Panc1 (cell line): ENCODE data around the gene AP3B2.

ENCODE experiments used
- POLR2AphosphoS5 ChIP-seq: IDR thresholded peaks from 2 replicates; pipeline ENCODE4 v1.6.1; 2012; ENCODE audit warnings: mild to moderate bottlenecking, low read depth, low read length, moderate library complexity
- SIN3A ChIP-seq: IDR thresholded peaks from 2 replicates; pipeline ENCODE4 v1.6.1; 2012; ENCODE audit warnings: low read depth, mild to moderate bottlenecking, low read length, moderate library complexity, borderline replicate concordance; ENCODE audit not compliant: insufficient read depth
- TF ChIP-seq, protein P1 (sequence below), 2 experiments: IDR thresholded peaks; 2 replicates each; pipeline ENCODE4 v1.6.1; 2011 to 2012; ENCODE audit warnings: low read depth in 2 of 2, control low read depth in 1 of 2, low read length in 1 of 2, mild to moderate bottlenecking in 1 of 2, moderate library complexity in 1 of 2; ENCODE audit not compliant: insufficient read depth in 1 of 2
- TF ChIP-seq, protein P2 (sequence below): fragments of 450-650 bp; IDR thresholded peaks from 2 replicates; pipeline ENCODE4 v1.5.1; 2017; ENCODE audit warnings: mild to moderate bottlenecking

GRCh38 chr15:82699726-82700125, 9.9 kb downstream of the AP3B2 start:
- TF ChIP-seq, protein P1, sequence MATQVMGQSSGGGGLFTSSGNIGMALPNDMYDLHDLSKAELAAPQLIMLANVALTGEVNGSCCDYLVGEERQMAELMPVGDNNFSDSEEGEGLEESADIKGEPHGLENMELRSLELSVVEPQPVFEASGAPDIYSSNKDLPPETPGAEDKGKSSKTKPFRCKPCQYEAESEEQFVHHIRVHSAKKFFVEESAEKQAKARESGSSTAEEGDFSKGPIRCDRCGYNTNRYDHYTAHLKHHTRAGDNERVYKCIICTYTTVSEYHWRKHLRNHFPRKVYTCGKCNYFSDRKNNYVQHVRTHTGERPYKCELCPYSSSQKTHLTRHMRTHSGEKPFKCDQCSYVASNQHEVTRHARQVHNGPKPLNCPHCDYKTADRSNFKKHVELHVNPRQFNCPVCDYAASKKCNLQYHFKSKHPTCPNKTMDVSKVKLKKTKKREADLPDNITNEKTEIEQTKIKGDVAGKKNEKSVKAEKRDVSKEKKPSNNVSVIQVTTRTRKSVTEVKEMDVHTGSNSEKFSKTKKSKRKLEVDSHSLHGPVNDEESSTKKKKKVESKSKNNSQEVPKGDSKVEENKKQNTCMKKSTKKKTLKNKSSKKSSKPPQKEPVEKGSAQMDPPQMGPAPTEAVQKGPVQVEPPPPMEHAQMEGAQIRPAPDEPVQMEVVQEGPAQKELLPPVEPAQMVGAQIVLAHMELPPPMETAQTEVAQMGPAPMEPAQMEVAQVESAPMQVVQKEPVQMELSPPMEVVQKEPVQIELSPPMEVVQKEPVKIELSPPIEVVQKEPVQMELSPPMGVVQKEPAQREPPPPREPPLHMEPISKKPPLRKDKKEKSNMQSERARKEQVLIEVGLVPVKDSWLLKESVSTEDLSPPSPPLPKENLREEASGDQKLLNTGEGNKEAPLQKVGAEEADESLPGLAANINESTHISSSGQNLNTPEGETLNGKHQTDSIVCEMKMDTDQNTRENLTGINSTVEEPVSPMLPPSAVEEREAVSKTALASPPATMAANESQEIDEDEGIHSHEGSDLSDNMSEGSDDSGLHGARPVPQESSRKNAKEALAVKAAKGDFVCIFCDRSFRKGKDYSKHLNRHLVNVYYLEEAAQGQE (IDR thresholded peaks at IDR 0.05; ENCODE audit: insufficient read depth in 1 of 2, low read depth in 2 of 2, low read length in 1 of 2): no peak
- TF ChIP-seq POLR2AphosphoS5 (no peak), SIN3A (no peak)
- TF ChIP-seq, protein P2, sequence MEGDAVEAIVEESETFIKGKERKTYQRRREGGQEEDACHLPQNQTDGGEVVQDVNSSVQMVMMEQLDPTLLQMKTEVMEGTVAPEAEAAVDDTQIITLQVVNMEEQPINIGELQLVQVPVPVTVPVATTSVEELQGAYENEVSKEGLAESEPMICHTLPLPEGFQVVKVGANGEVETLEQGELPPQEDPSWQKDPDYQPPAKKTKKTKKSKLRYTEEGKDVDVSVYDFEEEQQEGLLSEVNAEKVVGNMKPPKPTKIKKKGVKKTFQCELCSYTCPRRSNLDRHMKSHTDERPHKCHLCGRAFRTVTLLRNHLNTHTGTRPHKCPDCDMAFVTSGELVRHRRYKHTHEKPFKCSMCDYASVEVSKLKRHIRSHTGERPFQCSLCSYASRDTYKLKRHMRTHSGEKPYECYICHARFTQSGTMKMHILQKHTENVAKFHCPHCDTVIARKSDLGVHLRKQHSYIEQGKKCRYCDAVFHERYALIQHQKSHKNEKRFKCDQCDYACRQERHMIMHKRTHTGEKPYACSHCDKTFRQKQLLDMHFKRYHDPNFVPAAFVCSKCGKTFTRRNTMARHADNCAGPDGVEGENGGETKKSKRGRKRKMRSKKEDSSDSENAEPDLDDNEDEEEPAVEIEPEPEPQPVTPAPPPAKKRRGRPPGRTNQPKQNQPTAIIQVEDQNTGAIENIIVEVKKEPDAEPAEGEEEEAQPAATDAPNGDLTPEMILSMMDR: no peak
